Measurements from ENCODE around the gene MEX3A.

- peak in 7 of 11 experiments; percentile 8 to 43 (median 20) for TF ChIP-seq CTCF (IDR thresholded peaks at IDR 0.05 in 8 of 11, conservative IDR thresholded peaks at IDR 0.05 in 3 of 11)
- no peak for TF ChIP-seq POLR2AphosphoS5 (IDR thresholded peaks at IDR 0.05)
These were observed 56.4 kb downstream of the MEX3A start for GRCh38 chr1:156025876-156026275.
